ENCODE measurements around the gene PLCB1.

GRCh38 chr20:8094415-8094818, 37.6 kb upstream of the PLCB1 start:
- TF ChIP-seq CTCF (conservative IDR thresholded peaks at IDR 0.05 in 1 of 2, IDR thresholded peaks at IDR 0.05 in 1 of 2; ENCODE audit: extremely low read depth in 1 of 2, insufficient read depth in 1 of 2, low read depth in 1 of 2, low read length in 2 of 2) (no peak), EZH2 (IDR thresholded peaks at IDR 0.05; ENCODE audit: borderline replicate concordance, low read length) (no peak)
